ENCODE results near the gene FGR.

FGR gene

DNA sequence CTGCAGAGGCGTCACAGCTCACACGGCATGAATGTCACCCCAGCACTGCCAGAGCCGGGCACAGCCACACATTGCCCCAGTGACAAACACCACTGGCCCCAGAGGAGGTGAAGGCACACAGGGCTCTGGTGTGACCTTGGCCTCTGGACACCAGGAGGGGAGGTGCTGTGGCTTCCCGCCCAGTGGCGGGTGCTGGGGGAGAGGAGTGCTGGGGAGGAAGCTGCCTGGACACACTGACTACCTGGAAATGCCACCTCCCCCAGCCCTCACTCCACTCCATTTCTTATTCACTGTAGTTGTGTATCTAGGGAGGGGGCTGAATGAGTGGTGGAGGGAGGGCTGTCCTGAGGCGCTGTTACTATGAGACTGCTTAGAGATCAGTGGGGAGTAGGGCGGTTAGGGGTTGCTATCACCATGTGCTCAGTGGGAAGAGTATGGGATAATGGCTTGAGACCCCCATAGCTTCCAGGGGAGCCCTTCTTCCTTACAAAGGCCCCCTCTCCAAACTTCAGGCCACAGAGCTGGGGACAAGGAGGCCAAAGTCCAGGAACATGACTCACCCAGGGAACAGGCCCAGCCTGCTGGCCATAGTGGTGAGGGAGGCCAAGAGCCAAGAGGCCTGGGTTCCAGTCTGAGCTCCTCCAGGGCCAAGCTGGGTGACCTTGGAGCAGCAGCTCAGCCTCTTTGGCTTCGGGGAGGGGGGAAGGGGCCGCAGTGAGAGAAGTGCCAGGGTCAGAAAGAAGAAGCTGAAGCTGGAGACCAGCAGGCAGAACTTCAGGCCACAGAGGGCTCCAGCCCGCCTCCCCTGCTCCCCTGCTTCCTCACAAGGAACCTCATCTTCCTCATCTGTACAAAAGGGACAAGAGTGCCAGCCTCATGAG is 71.2 kb downstream of the FGR start:
- no peak for DNase-seq (ENCODE audit: low spot score)
- in situ Hi-C loops (cut with MboI; ENCODE audit: low sequenced_read_pairs, unreplicated experiment) = no loop called here
- TF ChIP-seq, protein P1, sequence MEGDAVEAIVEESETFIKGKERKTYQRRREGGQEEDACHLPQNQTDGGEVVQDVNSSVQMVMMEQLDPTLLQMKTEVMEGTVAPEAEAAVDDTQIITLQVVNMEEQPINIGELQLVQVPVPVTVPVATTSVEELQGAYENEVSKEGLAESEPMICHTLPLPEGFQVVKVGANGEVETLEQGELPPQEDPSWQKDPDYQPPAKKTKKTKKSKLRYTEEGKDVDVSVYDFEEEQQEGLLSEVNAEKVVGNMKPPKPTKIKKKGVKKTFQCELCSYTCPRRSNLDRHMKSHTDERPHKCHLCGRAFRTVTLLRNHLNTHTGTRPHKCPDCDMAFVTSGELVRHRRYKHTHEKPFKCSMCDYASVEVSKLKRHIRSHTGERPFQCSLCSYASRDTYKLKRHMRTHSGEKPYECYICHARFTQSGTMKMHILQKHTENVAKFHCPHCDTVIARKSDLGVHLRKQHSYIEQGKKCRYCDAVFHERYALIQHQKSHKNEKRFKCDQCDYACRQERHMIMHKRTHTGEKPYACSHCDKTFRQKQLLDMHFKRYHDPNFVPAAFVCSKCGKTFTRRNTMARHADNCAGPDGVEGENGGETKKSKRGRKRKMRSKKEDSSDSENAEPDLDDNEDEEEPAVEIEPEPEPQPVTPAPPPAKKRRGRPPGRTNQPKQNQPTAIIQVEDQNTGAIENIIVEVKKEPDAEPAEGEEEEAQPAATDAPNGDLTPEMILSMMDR (IDR thresholded peaks at IDR 0.05; ENCODE audit: borderline replicate concordance, control extremely low read depth, extremely low read depth, insufficient read depth, missing control alignments) = no peak

DNA sequence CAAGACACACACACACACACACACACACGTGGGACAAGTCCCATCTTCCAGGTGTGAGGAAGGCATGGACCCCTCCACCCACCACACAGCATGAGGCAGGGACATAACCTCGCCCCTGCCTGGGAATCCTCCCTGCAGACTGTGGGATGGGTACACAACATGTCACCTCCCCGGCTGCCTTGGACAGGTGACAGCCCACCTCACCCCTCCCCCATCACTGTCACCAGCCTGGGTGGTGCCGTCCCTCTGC is 71.7 kb downstream of the FGR start:
- no peak for DNase-seq (ENCODE audit: low spot score)
- in situ Hi-C loops (cut with MboI; ENCODE audit: low sequenced_read_pairs, unreplicated experiment) = no loop called here
- TF ChIP-seq, protein P1 (IDR thresholded peaks at IDR 0.05; ENCODE audit: borderline replicate concordance, control extremely low read depth, extremely low read depth, insufficient read depth, missing control alignments) = no peak

- DNase-seq (ENCODE audit: low spot score) = no peak
- in situ Hi-C loops (cut with MboI; ENCODE audit: low sequenced_read_pairs, unreplicated experiment) = no loop called here
- TF ChIP-seq, protein P1 (IDR thresholded peaks at IDR 0.05; ENCODE audit: borderline replicate concordance, control extremely low read depth, extremely low read depth, insufficient read depth, missing control alignments) = no peak
These were observed 72.2 kb downstream of the FGR start for GRCh38 chr1:27562534-27563340.

All from GM13976 (cell line).